WI38 (cell line): Measurements from ENCODE around the gene C1GALT1.
"Not testable (repeated sequence)": the region's sequence is repeated elsewhere in the genome, so short reads cannot be mapped to it uniquely, and the experiment has no call there.

Experiments
- H3K4me3 ChIP-seq: 2 replicates; pipeline ENCODE4 v1.5.1; 2011; ENCODE audit warnings: low read depth, mild to moderate bottlenecking, control low read depth, low read length
- CTCF ChIP-seq: IDR thresholded peaks from 2 replicates; pipeline ENCODE4 v1.5.1; 2012; ENCODE audit warnings: low read depth, mild to moderate bottlenecking, control low read depth, low read length

C1GALT1 gene

GRCh38 chr7:7146837-7147236, 35.5 kb upstream of the C1GALT1 start:
- H3K4me3 ChIP-seq, result no peak overlapping the region
- TF ChIP-seq CTCF, result no peak

GRCh38 chr7:7148798-7149481, 33.4 kb upstream of the C1GALT1 start:
- H3K4me3 ChIP-seq, result no peak overlapping the region
- TF ChIP-seq CTCF, result no peak

- H3K4me3 ChIP-seq, result no peak overlapping the region
- no peak for TF ChIP-seq CTCF
These were observed 31.1 kb upstream of the C1GALT1 start for GRCh38 chr7:7151285-7151684.

GRCh38 chr7:7151865-7152264, 30.5 kb upstream of the C1GALT1 start:
- H3K4me3 ChIP-seq, result no peak overlapping the region
- no peak for TF ChIP-seq CTCF

- no peak for TF ChIP-seq CTCF
- H3K4me3 ChIP-seq, result no peak overlapping the region
These were observed 30.0 kb upstream of the C1GALT1 start for GRCh38 chr7:7152315-7152714.

GRCh38 chr7:7154355-7154754, 28.0 kb upstream of the C1GALT1 start:
- not testable (repeated sequence) for H3K4me3 ChIP-seq

GRCh38 chr7:7156663-7157062, 25.7 kb upstream of the C1GALT1 start:
- TF ChIP-seq CTCF, result no peak
- H3K4me3 ChIP-seq, result peak overlapping the region; percentile 66
